Regular cardiac myocyte (primary cell): Measurements from ENCODE around the gene SLC35A4. TPM values are rescaled to one million over a fixed set of nuclear protein-coding genes. Genes with fewer than 3 reads are reported as not detected.

Experiments
- total RNA-seq: library from RNA; depleted of rRNA; stranded (reverse); fragments of >200 nt; gene quantifications from 2 replicates; pipeline ENCODE4 v1.2.3, GENCODE V29; 2014

SLC35A4 gene
- total RNA-seq, result 9.6 and 28.0 TPM in 2 replicates

GRCh38 chr5:140564196-140565023 is at the start of gene SLC35A4, which contains the start of gene APBB3:
TSS of gene SLC35A4 (plus strand) at chr5:140564828. CDS start at chr5:140567170, 2,342 bp downstream.
TSS of gene APBB3 (minus strand) at chr5:140564598. CDS start at chr5:140564245, 353 bp downstream.

DNA sequence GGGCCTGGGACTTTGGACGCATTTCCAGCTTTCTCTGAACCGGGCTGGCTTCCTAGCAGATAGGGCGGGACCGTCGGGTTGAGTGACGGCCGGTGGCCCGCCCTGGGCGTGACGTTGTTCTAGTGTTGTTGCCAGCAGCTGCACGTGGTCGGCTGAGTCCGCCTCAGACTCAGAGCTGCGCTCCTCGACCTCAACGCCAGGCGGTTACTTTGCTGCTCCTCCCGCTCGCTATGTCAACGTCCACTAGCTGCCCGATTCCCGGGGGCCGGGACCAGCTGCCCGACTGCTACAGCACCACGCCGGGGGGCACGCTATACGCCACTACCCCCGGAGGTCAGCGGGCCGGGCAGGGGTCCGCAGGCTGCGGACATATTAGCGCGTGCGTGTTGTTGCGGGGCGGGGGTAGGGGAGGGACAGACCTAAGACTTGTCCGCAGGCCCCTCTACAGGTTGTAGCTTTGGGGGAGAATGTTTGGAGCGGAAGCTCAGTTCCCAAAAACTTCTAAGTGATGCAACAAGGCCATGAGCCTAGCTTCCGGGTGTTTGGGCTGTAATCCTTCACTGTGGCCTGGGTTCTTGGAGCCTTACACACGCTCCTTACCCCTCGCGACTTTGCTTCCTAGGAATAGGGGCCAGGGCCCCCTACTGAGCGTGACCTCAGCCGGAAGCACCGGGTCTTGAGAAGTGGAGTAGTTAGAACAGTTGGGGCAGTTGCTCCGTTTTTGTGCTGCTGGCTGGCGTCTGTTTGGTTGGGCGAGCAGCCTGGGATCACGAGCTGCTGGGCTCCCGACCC is 16.9 kb upstream of the SLC35A4 start, which contains the start of gene EIF4EBP3:
Gene EIF4EBP3, plus strand, starts transcription at position 155 of the 792 bp plus-strand sequence. Its CDS starts 76 bp downstream, at position 231.

GRCh38 chr5:140557136-140557805 is 7.4 kb upstream of the SLC35A4 start, which contains the start of gene SRA1:
TSS of gene SRA1 (minus strand) at chr5:140557473. CDS start at chr5:140557452, 21 bp downstream.

Other genes with a start within 250 kb of the SLC35A4 start
- 5.6 and 32.6 TPM in 2 replicates for gene HBEGF, start 218.2 kb upstream of the SLC35A4 start, total RNA-seq
- gene SLC4A9, start 204.6 kb upstream of the SLC35A4 start, total RNA-seq, result under 0.01 TPM in 1 of 2 replicates, not detected in the other
- 34.1 and 53.0 TPM in 2 replicates for gene ANKHD1, start 163.0 kb upstream of the SLC35A4 start, total RNA-seq
- gene EIF4EBP3, start 17.2 kb upstream of the SLC35A4 start, total RNA-seq, result 0.58 TPM in 1 of 2 replicates, not detected in the other
- gene SRA1, start 7.4 kb upstream of the SLC35A4 start, total RNA-seq, result 36.9 and 69.4 TPM in 2 replicates
- 8.6 and 31.3 TPM in 2 replicates for gene APBB3, start 230 bp upstream of the SLC35A4 start, total RNA-seq
- gene CD14, start 68.3 kb downstream of the SLC35A4 start, total RNA-seq, result 3.3 and 25.1 TPM in 2 replicates
- 7.6 and 14.0 TPM in 2 replicates for gene TMCO6, start 74.6 kb downstream of the SLC35A4 start, total RNA-seq
- 42.6 and 46.5 TPM in 2 replicates for gene NDUFA2, start 82.8 kb downstream of the SLC35A4 start, total RNA-seq
- gene IK, start 83.0 kb downstream of the SLC35A4 start, total RNA-seq, result 93.6 and 125 TPM in 2 replicates
- 31.3 and 53.9 TPM in 2 replicates for gene WDR55, start 100.1 kb downstream of the SLC35A4 start, total RNA-seq
- 0.28 TPM in 1 of 2 replicates, not detected in the other for gene DND1, start 108.7 kb downstream of the SLC35A4 start, total RNA-seq
- 50.5 and 125 TPM in 2 replicates for gene HARS1, start 126.5 kb downstream of the SLC35A4 start, total RNA-seq
- 27.8 and 29.9 TPM in 2 replicates for gene HARS2, start 126.6 kb downstream of the SLC35A4 start, total RNA-seq
- gene ZMAT2, start 135.6 kb downstream of the SLC35A4 start, total RNA-seq, result 72.7 and 81.1 TPM in 2 replicates
- 0.28 TPM in 1 of 2 replicates, not detected in the other for gene PCDHA1, start 221.3 kb downstream of the SLC35A4 start, total RNA-seq
- under 0.01 TPM in 2 replicates for gene PCDHA2, start 230.0 kb downstream of the SLC35A4 start, total RNA-seq
- gene PCDHA3, start 236.2 kb downstream of the SLC35A4 start, total RNA-seq, result 0.19 and 1.1 TPM in 2 replicates
- gene PCDHA4, start 242.2 kb downstream of the SLC35A4 start, total RNA-seq, result 0.19 and 0.85 TPM in 2 replicates